Osteocyte (in vitro differentiated cells): Measurements from ENCODE around the gene METRNL. TPM values are rescaled to one million over a fixed set of nuclear protein-coding genes. Genes with fewer than 3 reads are reported as not detected.
A peak's percentile ranks its signal among the peaks of the same experiment; 100 is the strongest.

Experiments used
- DNase-seq: peaks from one replicate; pipeline ENCODE4 v3.0.0; 2021; ENCODE audit warnings: mixed read lengths; ENCODE audit not compliant: unreplicated experiment; ENCODE audit errors: extremely low spot score
- H3K27ac Mint-ChIP-seq: one replicate; pipeline ENCODE4 v1.8.0; 2021; ENCODE audit warnings: mild to moderate bottlenecking, mixed read lengths; ENCODE audit not compliant: unreplicated experiment
- H3K27me3 Mint-ChIP-seq: one replicate; pipeline ENCODE4 v1.8.0; 2021; ENCODE audit warnings: mixed read lengths; ENCODE audit not compliant: unreplicated experiment
- H3K36me3 Mint-ChIP-seq: one replicate; pipeline ENCODE4 v1.8.0; 2021; ENCODE audit warnings: mixed read lengths; ENCODE audit not compliant: unreplicated experiment
- H3K4me1 Mint-ChIP-seq: one replicate; pipeline ENCODE4 v1.8.0; 2021; ENCODE audit warnings: mixed read lengths; ENCODE audit not compliant: unreplicated experiment
- H3K4me3 Mint-ChIP-seq: one replicate; pipeline ENCODE4 v1.8.0; 2021; ENCODE audit warnings: mild to moderate bottlenecking, moderate library complexity, mixed read lengths; ENCODE audit not compliant: unreplicated experiment
- H3K9me3 Mint-ChIP-seq: one replicate; pipeline ENCODE4 v1.8.0; 2021; ENCODE audit warnings: mixed read lengths; ENCODE audit not compliant: unreplicated experiment
- CTCF ChIP-seq: fragments of 200-600 bp; sonication (generic); IDR thresholded peaks from 2 replicates; pipeline ENCODE4 v1.5.0; 2021; ENCODE audit warnings: antibody characterized with exemption, mild to moderate bottlenecking, moderate library complexity
- total RNA-seq: library from RNA; stranded (reverse); gene quantifications from 2 replicates; pipeline ENCODE4 v1.2.1, GENCODE V29; 2021

Gene METRNL
- total RNA-seq, 1 donor from 2014 or later = 214 TPM

DNA sequence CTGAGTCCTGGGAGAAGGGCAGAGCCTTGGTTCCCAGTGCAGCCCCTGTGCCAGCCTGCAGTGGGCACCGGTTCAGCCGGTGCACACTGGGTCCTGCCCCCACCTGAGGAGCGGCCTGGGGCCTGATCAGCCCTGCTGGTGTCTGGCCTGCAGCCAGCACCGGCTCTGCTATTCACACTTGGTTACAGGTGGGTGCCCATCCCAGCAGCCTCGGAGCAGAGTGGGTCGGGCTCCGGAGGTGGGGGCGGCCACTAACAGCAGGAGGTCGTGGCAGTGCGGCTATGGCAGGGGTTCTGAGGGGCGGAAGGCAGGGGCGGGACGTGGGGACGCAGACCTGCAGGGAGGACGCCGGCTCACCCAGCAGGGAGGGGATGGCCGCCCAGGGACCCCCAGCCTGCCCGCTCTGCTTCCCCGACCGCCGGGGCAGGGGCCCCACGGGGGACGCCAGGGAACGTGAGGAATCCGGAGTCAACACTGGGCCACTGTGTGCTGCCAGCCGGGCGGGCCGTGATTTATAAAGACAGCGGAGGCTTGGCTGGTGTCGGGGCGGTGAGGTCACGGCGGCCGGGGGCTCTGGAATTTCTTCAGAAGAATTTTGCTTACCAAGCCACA, 20.3 kb downstream of the METRNL start:
- no peaks in the 10 kb centered on the region for H3K27me3 Mint-ChIP-seq
- H3K4me1 Mint-ChIP-seq = peaks cover 59% of the 10 kb centered on the region
- peak overlapping the region; percentile 85 for H3K27ac Mint-ChIP-seq
- peak; percentile 29 for TF ChIP-seq CTCF
- H3K9me3 Mint-ChIP-seq = no peaks in the 10 kb centered on the region
- H3K36me3 Mint-ChIP-seq = peaks cover 12% of the 10 kb centered on the region
- H3K4me3 Mint-ChIP-seq = peak overlapping the region; percentile 47
- no peak for DNase-seq

GRCh38 chr17:83100220-83100852, 20.9 kb downstream of the METRNL start:
- Mint-ChIP-seq H3K27ac (peak overlapping the region; percentile 85), H3K27me3 (no peaks in the 10 kb centered on the region), H3K4me3 (no peak overlapping the region), H3K4me1 (peaks cover 65% of the 10 kb centered on the region), H3K9me3 (no peaks in the 10 kb centered on the region), H3K36me3 (peaks cover 10% of the 10 kb centered on the region)
- no peak for DNase-seq
- no peak for TF ChIP-seq CTCF

- Mint-ChIP-seq H3K27ac (peak overlapping the region; percentile 81), H3K36me3 (peaks cover 6% of the 10 kb centered on the region), H3K4me1 (peaks cover 67% of the 10 kb centered on the region), H3K4me3 (no peak overlapping the region), H3K9me3 (no peaks in the 10 kb centered on the region), H3K27me3 (no peaks in the 10 kb centered on the region)
- no peak for TF ChIP-seq CTCF
- DNase-seq = no peak
Observed at GRCh38 chr17:83100853-83101391, 21.5 kb downstream of the METRNL start.

GRCh38 chr17:83101805-83102480, 22.5 kb downstream of the METRNL start:
- Mint-ChIP-seq H3K9me3 (no peaks in the 10 kb centered on the region), H3K27me3 (no peaks in the 10 kb centered on the region), H3K4me3 (no peak overlapping the region), H3K27ac (peak overlapping the region; percentile 81), H3K36me3 (peaks cover 3% of the 10 kb centered on the region), H3K4me1 (peaks cover 77% of the 10 kb centered on the region)
- no peak for TF ChIP-seq CTCF
- DNase-seq = no peak
